ENCODE results near the gene CHI3L1.

GRCh38 chr1:203210988-203211387, 24.5 kb upstream of the CHI3L1 start:
- TF ChIP-seq, protein P1, sequence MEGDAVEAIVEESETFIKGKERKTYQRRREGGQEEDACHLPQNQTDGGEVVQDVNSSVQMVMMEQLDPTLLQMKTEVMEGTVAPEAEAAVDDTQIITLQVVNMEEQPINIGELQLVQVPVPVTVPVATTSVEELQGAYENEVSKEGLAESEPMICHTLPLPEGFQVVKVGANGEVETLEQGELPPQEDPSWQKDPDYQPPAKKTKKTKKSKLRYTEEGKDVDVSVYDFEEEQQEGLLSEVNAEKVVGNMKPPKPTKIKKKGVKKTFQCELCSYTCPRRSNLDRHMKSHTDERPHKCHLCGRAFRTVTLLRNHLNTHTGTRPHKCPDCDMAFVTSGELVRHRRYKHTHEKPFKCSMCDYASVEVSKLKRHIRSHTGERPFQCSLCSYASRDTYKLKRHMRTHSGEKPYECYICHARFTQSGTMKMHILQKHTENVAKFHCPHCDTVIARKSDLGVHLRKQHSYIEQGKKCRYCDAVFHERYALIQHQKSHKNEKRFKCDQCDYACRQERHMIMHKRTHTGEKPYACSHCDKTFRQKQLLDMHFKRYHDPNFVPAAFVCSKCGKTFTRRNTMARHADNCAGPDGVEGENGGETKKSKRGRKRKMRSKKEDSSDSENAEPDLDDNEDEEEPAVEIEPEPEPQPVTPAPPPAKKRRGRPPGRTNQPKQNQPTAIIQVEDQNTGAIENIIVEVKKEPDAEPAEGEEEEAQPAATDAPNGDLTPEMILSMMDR (IDR thresholded peaks at IDR 0.05): no peak
- TF ChIP-seq POLR2A (IDR thresholded peaks at IDR 0.05) (no peak), EP300 (IDR thresholded peaks at IDR 0.05) (no peak)

Data from ovary (tissue), 3 donors.